Neuron (in vitro differentiated cells): ENCODE measurements around the gene PRKAA1.
"Not testable (repeated sequence)": the region's sequence is repeated elsewhere in the genome, so short reads cannot be mapped to it uniquely, and the experiment has no call there.

Experiments used
- H2AFZ ChIP-seq: one replicate; pipeline ENCODE4 v1.6.1; 2013; ENCODE audit warnings: low read depth, mild to moderate bottlenecking, inconsistent platforms, low read length, moderate library complexity
- H3K27me3 ChIP-seq: one replicate; pipeline ENCODE4 v1.6.1; 2013; ENCODE audit warnings: low read length; ENCODE audit not compliant: insufficient read depth
- H3K36me3 ChIP-seq: one replicate; pipeline ENCODE4 v1.6.1; 2013; ENCODE audit warnings: low read length; ENCODE audit not compliant: insufficient read depth
- H3K4me1 ChIP-seq: one replicate; pipeline ENCODE4 v1.6.1; 2013; ENCODE audit warnings: low read length; ENCODE audit not compliant: insufficient read depth
- H3K4me3 ChIP-seq: 2 replicates; pipeline ENCODE4 v1.5.1; 2013; ENCODE audit warnings: mild to moderate bottlenecking, low read length, moderate library complexity
- H3K9me3 ChIP-seq: one replicate; pipeline ENCODE4 v1.6.1; 2013; ENCODE audit warnings: low read length

PRKAA1 gene

GRCh38 chr5:40831346-40832210, 33.4 kb upstream of the PRKAA1 start:
- peaks cover 76% of the 10 kb centered on the region for H3K36me3 ChIP-seq
- H3K4me3 ChIP-seq = no peak overlapping the region
- H3K4me1 ChIP-seq = peaks cover 16% of the 10 kb centered on the region
- no peaks in the 10 kb centered on the region for H3K27me3 ChIP-seq
- no peak overlapping the region for H2AFZ ChIP-seq
- H3K9me3 ChIP-seq = no peaks in the 10 kb centered on the region

GRCh38 chr5:40829748-40830533, 31.8 kb upstream of the PRKAA1 start:
- no peaks in the 10 kb centered on the region for H3K9me3 ChIP-seq
- no peak overlapping the region for H3K4me3 ChIP-seq
- H3K27me3 ChIP-seq = no peaks in the 10 kb centered on the region
- peaks cover 14% of the 10 kb centered on the region for H3K4me1 ChIP-seq
- no peak overlapping the region for H2AFZ ChIP-seq
- H3K36me3 ChIP-seq = peaks cover 80% of the 10 kb centered on the region

GRCh38 chr5:40828690-40829661, 30.8 kb upstream of the PRKAA1 start:
- H3K4me3 ChIP-seq = no peak overlapping the region
- no peaks in the 10 kb centered on the region for H3K27me3 ChIP-seq
- H3K4me1 ChIP-seq = peaks cover 12% of the 10 kb centered on the region
- peaks cover 75% of the 10 kb centered on the region for H3K36me3 ChIP-seq
- H2AFZ ChIP-seq = no peak overlapping the region
- H3K9me3 ChIP-seq = no peaks in the 10 kb centered on the region

GRCh38 chr5:40828021-40828631, 30.0 kb upstream of the PRKAA1 start:
- Histone ChIP-seq H3K9me3 (no peaks in the 10 kb centered on the region), H3K4me3 (no peak overlapping the region), H3K4me1 (peaks cover 4% of the 10 kb centered on the region), H3K27me3 (no peaks in the 10 kb centered on the region), H3K36me3 (peaks cover 66% of the 10 kb centered on the region), H2AFZ (no peak overlapping the region)

- no peak overlapping the region for H2AFZ ChIP-seq
- H3K27me3 ChIP-seq = no peaks in the 10 kb centered on the region
- no peaks in the 10 kb centered on the region for H3K9me3 ChIP-seq
- H3K36me3 ChIP-seq = peaks cover 59% of the 10 kb centered on the region
- H3K4me3 ChIP-seq = no peak overlapping the region
- H3K4me1 ChIP-seq = no peaks in the 10 kb centered on the region
Observed at GRCh38 chr5:40827188-40827977, 29.2 kb upstream of the PRKAA1 start.

- no peaks in the 10 kb centered on the region for H3K27me3 ChIP-seq
- no peaks in the 10 kb centered on the region for H3K9me3 ChIP-seq
- peaks cover 51% of the 10 kb centered on the region for H3K36me3 ChIP-seq
- H3K4me1 ChIP-seq = no peaks in the 10 kb centered on the region
- H2AFZ ChIP-seq = no peak overlapping the region
- H3K4me3 ChIP-seq = no peak overlapping the region
Observed at GRCh38 chr5:40826489-40827187, 28.5 kb upstream of the PRKAA1 start.

GRCh38 chr5:40825461-40826043, 27.4 kb upstream of the PRKAA1 start:
- not testable (repeated sequence) for H3K4me1 ChIP-seq, H3K27me3 ChIP-seq, H2AFZ ChIP-seq, H3K4me3 ChIP-seq, H3K9me3 ChIP-seq
- H3K36me3 ChIP-seq = peaks cover 40% of the 10 kb centered on the region

GRCh38 chr5:40823459-40823858, 25.3 kb upstream of the PRKAA1 start:
- Histone ChIP-seq H3K4me3 (no peak overlapping the region), H3K36me3 (peaks cover 22% of the 10 kb centered on the region), H3K4me1 (no peaks in the 10 kb centered on the region), H3K27me3 (no peaks in the 10 kb centered on the region), H2AFZ (no peak overlapping the region), H3K9me3 (no peaks in the 10 kb centered on the region)

GRCh38 chr5:40813698-40814281, 15.6 kb upstream of the PRKAA1 start:
- Histone ChIP-seq H3K36me3 (no peaks in the 10 kb centered on the region), H3K4me1 (no peaks in the 10 kb centered on the region), H3K27me3 (no peaks in the 10 kb centered on the region), H2AFZ (no peak overlapping the region), H3K4me3 (no peak overlapping the region), H3K9me3 (no peaks in the 10 kb centered on the region)

GRCh38 chr5:40812125-40812524, 14.0 kb upstream of the PRKAA1 start:
- no peak overlapping the region for H2AFZ ChIP-seq
- H3K9me3 ChIP-seq = no peaks in the 10 kb centered on the region
- H3K4me1 ChIP-seq = no peaks in the 10 kb centered on the region
- H3K4me3 ChIP-seq = no peak overlapping the region
- H3K36me3 ChIP-seq = no peaks in the 10 kb centered on the region
- no peaks in the 10 kb centered on the region for H3K27me3 ChIP-seq
